HG03135 (cell line): ENCODE measurements around the gene KLF13.
A peak's percentile ranks its signal among the peaks of the same experiment; 100 is the strongest.

ENCODE experiments used
- ATAC-seq: cut with Tn5 transposase; IDR thresholded peaks from one replicate; pipeline ENCODE4 v1.9.1; 2021; ENCODE audit warnings: mild to moderate bottlenecking, moderate library complexity; ENCODE audit not compliant: unreplicated experiment

The KLF13 gene

DNA sequence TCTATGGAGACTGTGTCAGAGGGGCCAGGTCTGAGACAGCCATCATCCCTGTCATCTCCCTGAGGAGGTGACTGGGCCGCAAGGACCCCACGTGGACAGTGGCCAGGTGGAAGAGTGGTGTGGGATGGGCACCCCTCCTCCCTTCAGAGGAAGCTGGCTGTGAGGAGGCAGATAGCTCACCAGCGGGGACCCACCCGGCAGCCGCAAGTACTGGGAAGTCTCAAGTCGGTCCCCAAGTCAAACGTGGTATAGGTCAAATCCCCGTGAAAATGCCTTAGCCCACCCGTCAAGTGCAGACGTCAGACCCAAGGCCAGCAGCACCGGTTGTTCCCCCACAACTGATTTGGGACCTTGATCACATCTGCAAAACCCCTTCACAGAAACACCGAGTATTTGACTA lies 12.3 kb upstream of the KLF13 start:
- ATAC-seq: no peak

DNA sequence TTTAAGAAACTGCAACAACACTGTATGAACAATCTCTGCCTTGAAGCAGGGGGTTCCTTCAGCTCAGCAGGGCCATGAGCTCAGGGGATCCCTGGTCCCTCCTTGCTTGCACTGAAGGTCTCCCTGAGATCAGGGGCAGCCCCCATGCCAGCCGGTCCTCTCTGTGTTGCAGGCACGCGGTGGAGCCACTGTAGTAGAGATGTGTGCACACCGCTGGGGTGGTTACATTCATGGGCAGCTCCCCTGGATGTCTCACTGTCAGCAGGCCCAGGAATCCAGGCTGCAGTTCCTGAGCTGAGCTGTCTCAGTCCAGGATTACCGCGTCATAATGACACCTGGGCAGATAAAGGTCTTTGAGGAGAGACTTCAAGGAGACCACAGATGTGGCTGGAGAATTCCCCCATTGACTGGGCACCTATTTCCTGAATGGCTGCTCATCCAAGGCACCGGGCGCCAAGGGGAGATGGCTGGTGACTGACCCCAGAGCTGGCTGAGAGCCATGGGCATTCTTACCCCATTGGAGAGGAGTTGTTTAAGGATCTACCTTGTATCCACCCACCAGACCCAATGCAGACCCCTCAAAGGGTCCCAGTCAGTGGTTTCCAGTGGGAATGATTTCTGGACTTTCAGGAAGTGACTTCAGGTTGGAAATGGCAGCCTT lies 10.4 kb upstream of the KLF13 start:
- ATAC-seq: no peak

DNA sequence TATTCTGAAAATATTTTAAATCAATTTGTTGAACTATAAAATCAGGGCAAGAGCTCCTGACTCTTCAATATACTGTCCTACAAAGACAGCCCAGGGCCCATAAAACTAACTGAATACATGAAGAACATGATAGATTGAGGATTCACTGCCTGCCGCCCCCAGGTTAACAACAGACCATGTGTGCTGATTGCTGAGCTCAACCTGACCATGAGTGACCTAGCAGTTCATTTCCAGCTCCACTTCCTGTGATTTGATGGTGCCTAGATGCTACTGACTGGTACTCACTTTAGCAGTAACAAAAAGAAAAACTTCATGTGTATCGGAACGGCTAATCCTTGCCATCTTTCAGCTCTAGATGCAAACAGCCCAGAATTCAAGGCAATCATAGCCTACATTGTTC lies 9.6 kb upstream of the KLF13 start:
- ATAC-seq: no peak

DNA sequence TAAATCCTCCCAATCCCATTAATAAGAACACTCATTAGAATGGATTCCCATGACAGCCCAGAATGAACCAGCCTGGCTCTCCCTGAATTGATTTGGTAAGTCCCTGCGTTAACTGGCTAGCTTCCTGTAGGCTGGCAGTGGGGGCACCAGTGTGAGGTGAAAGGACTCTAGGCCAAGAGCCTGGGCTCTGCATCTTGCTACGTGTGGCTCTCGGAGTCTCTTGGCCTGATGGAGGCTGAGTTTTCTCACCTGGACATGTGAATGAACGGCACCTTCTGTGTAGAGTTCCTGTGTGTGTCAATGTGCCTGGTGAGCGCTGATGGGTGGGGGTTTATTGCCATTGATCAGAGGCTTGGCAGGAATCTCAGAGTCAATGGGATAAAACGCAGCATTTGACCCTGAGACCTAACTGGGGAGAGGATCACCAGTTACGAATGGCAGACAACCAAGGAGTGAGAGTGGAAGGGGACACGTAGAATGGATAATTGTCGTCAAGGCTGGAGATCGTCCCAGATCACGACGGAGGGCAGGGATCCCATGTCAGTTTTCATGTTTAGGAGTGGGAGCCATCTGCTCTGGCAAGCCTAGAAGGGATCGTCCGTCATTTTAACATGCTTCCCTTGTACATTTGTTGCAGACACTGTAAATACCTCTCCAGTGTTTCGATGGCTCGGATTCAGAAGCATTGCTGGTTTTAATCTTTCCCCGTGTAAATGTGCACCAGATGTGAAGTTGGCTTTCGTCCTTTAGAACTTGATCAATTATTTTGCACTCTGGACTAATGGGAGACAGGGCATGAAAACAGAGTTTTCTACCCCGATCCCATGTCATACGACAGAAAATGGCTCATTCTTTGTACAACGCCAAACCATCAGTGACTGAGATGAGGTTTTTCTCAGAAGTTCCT lies 9.0 kb upstream of the KLF13 start:
- ATAC-seq: no peak

DNA sequence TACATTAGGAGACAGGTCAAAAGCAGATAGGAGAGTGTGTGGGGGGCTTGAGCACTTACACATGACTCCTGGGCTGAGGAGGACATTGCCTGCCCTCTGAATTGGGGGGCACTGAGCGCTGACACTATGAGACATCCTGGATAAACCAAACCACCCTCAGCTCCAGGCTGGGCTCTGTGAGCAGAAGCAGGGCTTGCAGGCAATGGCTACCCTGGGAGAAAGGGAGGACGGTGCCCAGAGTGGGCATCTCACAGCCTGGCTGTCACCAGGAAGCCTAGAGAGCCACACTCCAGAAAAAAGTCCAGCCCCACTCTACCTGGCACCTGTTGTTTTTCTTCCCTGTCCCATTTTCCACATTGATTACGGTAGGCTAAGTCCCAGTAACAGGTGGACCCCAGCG lies 8.2 kb upstream of the KLF13 start:
- no peak for ATAC-seq

DNA sequence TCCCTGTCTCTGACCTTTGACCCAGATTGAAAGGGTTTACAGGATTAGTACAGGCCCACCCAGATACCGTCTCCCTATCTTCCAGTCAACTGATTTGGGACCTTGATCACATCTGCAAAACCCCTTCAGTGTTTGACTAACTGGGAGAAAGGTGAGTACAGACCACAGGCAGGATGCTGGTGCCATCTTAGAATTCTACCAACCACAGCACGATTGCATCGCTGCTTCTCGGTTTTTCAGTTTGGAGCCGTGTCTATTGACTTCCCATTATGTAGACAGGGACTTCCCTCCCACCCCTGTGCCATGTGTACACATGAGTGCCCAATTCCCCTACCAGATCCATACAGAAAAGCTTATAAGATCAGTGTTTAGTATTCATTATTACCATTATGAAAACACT lies 6.6 kb upstream of the KLF13 start:
- no peak for ATAC-seq

DNA sequence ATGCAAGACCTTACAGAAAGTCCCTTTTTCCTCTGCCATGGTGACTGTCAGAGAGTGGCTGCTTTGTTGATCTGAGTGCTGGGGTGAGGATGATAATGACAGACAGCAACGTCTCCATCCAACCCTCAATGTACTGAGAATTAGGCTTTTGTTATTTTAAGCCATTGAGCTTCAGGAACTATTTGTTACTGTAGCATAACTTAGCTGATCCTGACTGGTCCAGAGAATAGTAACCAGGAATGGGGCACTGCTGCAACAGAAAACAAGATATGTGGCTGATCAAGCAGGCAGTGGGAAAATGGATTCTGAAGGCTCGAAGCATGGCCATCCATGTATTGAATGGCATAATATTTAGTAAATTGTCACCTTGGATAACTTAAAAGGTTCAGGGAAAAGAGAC lies 5.2 kb upstream of the KLF13 start:
- ATAC-seq: no peak

DNA sequence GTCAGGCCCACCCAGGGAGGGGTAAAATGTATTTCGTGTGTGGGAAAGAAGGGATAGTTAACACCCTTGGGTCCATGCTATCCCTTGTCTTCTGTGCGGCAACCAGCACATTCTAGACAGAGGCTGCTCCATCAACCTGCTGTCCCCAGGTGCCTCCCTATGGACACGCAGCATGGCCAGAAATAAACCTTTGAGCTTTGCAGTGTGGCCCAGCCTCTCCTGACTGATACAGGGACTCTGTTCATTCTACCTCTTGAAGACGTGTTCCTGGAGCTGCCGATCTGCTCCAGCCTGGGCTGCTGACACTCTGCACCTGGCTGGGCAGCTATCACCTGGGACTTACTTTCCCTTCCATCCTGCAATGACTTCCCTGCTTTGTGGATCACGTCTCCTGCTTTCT lies 4.1 kb upstream of the KLF13 start:
- ATAC-seq: no peak

DNA sequence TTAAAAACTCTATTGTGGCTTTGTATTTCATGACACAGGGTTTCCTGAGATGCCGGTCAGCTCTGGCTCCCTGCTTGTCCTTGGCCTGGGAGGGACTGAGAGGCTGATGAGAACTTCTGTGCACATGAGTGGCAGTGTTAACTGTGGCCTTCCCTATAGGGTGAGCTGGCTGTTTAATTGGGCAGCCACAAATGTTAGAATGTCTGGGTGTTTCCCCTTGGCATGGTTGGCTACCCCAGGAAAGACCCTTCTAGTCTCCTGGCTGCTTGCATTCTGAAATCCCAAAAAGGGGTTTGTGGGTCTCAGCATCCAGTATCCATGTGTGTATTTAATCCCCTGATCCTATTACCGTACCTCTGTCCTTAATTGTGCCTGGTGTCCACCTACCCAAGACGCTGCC lies 3.0 kb upstream of the KLF13 start:
- ATAC-seq: no peak

DNA sequence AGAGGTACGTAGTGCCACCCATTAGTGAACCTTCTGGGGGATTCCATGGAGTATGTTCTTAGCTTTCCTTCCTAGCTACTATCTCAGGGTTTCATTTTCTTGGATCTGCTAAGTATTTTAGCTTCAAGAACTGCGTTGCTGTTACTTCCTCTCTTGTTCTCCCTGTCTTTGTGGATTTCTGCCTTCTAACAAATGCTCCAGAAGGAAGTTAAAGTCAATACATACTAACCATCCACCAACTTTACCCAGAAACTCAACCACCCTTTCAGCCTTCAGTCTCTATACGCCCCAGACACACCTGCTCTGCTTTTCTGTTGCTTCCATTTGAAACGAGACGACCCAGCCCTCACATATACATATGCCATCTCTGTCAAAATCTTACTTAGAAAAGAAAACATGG lies 2.4 kb upstream of the KLF13 start:
- ATAC-seq: no peak

DNA sequence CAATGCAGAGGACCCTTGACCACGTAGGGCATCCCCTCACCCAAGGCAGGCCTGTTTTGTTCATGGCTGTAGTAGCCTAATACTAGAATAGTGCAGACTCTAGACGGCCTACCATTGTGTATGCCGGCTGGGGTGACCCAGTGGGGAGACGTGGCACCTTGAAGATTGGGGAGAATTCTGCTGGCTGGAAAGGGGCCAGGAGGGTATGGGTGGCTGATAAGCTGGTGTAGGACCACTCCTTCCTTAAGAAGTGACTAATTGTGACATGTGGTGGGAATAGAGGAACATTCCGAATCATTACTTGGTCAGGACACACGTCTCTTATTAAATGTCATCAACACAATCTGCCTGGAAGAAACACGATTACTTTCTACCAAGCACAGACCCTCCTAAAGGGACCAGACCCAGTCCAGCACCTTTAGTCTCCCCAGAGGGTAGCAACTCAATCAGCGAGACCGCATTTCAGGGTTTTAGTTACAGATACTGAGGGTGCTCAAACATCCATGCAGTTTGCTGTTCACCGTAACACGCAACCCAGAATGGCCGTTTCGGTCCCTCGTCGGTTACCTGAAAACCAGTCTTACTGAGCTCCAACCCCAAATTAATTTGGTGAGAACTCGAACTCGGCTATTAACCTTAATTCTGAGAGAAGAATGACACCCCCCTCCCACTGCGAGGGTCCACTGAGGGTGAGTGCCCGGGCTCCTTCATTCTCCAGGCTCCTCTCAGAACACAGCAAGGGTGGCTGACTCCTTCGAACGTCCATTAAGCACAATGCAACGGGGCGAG lies 1.6 kb upstream of the KLF13 start:
- no peak for ATAC-seq

DNA sequence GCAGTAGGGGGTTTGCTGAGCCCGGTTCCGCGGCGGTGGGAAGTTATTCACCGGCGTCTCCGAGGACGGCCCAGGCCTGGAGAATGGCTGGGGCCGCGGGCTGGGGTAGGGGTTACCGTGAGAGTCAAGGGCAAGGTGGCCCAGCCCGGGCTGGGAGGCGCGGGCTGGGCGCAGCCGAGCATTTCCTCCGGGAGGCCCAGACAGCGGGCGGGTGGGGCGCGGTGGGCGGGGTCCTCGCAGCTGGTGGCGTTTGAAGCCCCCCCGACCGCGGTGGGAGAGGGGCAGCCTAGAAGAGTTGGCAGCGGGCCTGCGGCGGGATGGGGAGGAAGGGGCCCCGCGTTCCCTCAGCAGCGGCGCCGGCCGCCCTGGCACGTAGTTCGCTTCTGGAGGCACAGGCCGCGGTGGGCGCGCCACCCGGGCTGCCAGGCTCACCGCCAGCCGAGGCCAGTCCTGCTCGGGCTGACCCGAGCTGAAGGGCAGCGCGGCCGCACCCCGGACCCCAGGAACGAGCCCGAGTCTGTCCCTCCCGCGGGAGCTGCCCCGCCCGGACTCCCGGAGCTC lies 960 bp upstream of the KLF13 start:
- peak; percentile 1 for ATAC-seq

DNA sequence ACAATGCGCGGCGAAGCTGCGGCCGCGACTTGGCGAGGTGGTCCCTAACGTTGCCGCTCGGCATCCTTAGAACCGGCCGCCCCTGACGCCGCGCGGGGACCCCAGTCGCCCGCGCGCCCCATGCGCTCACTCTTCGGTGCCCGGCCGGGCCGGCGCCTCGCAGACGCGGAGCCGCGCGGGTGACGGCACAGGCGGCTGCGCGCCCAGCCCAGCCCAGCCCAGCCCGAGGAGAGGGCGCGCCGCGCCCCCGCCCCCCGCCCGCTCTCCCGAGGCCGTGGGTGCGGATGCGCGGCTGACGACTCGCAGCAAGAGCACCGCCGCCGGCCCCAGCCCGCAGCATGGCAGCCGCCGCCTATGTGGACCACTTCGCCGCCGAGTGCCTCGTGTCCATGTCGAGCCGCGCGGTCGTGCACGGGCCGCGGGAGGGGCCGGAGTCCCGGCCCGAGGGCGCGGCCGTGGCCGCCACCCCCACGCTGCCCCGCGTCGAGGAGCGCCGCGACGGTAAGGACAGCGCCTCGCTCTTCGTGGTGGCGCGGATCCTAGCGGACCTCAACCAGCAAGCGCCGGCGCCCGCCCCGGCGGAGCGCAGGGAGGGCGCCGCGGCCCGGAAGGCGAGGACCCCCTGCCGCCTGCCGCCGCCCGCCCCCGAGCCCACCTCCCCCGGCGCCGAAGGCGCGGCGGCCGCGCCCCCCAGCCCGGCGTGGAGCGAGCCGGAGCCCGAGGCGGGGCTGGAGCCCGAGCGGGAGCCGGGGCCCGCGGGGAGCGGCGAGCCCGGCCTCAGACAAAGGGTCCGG lies 437 bp downstream of the KLF13 start:
- ATAC-seq: peak; percentile 17

DNA sequence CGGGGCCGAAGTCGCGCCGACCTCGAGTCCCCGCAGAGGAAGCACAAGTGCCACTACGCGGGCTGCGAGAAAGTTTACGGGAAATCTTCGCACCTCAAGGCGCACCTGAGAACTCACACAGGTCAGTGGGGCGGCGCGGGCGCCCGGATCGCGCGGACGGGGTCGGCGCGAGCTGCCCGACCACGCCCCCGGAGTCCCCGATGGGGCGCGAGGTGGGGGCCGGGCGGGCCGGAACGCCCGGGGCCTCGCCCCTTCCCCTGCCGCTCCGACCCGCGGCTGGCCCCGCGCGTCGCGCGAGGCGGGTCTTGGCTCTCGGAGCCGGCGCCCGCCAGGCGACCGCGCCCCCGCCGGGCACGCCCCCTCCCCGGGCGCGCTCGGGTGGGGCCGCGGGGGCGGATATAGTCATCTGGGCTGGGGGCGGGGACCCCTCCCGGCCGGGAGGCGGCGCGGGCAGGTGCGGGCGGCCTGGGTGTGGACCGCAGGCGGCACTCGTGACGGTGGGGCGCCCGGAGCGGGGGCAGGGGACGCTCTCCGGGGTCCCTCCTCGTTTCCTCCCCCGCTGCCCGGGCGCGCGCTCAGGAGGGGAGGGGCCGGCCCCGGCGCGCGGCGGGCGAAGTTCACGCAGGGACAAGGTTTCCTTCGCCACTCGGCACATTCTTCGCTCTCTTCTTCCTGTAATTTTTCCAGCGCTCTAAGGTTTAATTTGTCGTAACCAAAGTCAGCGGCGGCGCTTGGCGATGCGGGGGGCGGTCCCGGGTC lies 1.2 kb downstream of the KLF13 start:
- no peak for ATAC-seq

DNA sequence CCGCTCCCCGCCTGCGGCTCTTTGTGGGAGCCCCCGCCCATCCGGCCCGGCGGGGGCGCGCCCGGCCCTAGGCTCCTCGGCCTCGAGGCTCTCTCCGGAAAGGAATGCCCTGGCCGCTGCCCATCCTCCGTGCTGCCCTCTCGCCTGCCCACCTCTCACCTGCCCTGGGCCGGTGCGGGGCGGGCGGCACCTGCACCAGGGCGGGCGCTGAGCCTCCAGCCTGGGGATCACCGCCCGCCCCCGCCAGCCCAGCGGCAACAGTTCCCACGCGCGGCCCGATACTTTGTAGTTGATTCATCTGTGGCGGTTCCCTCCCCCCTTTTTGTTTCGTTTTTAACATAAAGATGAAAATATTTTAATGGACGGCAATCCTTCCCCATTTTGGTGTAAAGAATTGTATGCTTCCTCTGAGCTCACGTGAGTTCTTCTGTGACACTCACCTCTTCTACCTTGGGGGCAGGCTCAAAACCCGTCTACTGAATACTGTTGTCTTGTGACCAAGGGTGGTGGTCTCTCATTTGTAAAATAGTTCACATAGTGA lies 1.9 kb downstream of the KLF13 start:
- ATAC-seq: peak; percentile 14

DNA sequence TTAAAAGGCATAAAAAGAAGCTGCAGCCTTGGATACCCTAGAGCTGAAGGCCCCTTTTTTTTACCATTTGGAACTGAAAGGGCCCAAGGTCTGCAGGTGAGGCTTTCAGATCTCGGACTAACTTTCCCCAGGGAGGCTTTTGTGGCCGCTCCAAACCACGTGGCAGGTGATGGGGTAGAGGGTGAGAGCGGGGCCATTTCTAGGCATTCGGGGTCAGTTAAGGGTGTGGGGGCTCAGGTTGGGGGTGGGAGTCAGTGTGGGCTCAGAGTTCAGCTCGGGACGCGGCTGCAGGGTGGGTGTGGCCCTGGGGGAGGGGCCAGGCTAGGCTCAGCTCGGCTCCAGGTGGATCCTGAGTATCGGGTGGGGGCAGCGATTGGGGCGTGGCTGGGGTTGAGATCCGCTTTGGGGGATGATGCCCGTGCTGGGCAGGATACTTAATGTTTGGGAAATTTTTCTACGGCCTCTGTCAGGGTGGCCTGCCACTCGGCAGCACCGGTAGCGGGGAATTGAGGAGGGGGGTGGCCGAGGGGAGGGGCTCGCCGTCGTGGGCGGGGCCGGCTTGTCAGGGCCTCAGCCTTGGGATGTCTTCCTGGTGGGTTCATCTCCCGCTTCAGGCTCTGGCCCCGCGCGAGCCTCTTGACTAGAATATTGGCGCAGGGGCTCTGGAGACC lies 2.5 kb downstream of the KLF13 start:
- ATAC-seq: no peak

DNA sequence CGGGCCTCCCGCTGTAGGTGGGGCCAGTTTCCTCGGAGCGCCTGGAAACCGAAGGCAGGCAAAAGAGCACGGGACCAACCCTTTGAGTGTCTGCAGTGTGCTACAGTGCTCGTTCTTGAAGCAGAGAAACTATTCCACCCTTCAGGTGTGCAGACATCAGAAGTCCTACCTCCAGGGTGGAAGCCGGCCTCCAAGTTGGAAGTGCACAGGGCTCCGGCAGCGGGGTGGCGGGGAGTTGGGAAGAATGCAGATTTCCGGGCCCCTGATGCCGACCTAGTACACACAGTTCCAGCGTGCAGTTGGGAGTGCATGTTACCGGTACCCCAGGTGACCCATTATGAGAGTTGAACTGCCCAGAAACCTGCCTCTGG lies 3.0 kb downstream of the KLF13 start:
- no peak for ATAC-seq

DNA sequence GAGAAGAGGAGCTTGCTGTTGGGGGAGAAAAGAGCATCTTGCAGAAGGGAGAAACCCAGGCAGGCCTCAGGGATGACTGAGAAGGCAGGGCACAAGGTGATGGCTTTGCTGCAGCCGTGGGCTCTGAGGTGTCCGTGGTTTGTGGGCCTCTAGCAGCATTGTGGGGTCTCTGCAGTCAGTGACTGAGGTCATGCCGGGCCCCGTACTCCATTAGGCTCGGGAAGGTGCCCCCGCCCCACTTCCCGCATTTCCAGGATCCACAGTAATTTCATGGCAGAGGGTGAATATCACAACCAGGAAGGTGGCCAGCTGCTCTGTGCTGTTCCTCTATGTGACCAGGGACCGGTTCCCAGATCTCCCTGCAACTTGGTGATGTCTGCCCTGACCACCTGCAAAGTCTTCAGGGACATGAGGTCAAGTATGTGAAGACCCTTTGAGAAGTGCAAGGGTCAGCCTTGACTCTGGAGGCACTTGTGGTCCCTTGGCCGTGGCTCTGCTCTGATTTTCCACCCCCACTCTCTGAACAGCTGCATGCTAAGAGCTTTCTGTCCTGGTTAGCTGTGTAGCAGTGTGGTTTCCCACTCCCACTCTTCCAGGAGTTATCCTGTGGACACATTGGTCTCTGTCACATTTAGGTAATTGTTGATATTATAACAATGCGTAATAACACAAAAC lies 3.6 kb downstream of the KLF13 start:
- no peak for ATAC-seq

DNA sequence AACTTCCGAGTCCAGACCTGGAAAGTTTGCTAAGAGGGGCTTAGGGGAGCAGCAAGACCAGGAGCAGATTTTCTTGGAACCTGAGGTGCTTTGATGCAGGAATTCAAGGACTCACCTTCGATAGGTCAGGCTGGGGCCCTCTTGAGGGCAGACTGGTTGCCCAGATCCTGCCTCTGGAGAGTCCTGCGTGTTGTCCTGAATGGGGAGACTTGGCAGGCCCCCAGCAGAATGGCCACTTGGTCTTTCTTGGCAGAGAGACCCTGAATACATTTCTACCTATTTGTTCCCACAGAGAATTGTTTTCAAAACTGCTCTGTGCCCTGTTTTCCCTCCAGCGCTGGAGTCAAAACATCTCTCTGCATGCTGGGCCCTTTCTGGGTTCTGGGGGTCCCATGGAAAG lies 4.2 kb downstream of the KLF13 start:
- no peak for ATAC-seq
